SIG-M5 treated with dmso at 0.1 percent for 504 hours (cell line): ENCODE measurements around the gene SCT.
"Not testable (repeated sequence)": the region's sequence is repeated elsewhere in the genome, so short reads cannot be mapped to it uniquely, and the experiment has no call there.

Experiments used
- DNase-seq: peaks from one replicate; lab custom pipeline; 2025; ENCODE audit not compliant: unreplicated experiment; lab: John Stamatoyannopoulos, UW

The SCT gene, protein sequence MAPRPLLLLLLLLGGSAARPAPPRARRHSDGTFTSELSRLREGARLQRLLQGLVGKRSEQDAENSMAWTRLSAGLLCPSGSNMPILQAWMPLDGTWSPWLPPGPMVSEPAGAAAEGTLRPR

DNA sequence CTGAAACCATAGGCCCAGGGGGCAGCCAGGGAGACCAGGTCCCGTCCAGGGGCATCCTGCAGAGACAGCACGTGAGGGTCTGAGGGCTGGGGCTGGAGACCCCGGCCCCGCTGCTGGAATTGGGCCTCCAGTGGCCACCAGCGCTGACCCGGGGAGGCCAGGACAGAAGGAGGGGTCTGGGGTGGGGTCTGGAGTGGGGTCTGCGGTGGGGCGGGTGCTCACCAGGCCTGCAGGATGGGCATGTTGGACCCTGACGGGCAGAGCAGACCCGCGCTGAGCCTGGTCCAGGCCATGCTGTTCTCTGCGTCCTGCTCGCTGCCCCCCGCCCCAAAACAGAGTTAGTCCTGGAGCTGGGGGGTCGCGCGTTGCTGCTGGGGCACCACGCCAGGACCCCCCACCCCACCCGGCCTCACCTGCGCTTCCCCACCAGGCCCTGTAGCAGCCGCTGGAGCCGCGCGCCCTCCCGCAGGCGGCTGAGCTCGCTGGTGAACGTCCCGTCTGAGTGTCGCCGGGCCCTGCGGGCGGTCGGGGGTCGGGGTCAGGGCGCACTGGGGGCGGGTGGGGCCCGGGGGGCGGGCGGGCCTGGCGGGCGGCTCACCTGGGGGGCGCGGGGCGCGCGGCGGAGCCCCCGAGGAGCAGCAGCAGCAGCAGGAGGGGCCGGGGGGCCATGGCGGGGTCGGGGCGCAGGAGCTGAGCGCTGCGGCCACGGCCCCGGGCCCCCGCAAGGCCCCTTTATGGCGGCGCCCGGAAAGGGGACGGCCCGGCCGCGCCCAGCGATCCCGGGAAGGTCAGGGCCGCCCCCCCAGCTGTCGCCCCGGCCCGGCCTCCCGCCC, at the start of gene SCT:
SCT (minus strand) TSS at position 707 of the 833 bp plus-strand sequence; CDS start at position 669, 38 bp downstream.
- no peak for DNase-seq

DNA sequence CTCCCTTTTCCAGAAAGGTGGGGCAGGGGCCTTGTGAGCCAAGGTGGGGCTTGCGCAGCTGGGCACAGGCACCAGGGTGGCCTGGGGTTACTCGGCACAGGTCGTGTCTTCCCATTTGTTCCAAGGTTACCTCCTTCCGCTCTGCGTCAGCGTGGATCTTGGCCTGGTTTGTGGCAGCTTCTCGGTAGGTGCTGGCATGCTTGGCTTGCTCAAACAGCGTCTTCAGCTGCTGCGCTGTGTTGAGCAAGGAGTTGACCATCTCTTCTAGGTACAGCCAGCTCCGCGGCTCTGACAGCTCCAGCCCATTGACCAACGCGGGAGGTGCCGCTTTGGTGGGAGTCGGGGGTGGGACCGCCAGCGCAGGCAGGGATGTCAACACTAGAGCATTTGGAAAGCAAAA, 47.4 kb upstream of the SCT start:
- no peak for DNase-seq

DNA sequence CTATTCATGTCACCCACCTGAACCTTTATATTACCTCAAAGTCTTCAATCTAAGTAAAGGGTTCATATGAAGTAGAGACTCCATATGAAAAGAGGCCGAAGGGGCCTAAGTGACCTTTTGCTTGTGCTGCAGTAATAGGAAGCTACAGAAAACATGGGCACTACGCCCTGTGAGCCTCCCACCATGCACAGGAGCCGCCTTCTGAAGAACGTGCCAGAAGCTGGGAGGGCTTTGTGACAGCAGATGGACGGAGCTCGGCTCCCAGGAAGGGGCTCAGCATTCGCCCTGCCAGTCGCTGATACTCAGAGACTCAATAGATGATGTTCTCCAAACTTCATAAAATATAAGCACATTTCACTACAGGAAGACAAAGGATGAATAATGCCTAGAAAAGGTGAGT, 46.9 kb upstream of the SCT start:
- no peak for DNase-seq

- DNase-seq: no peak
These were observed 38.8 kb upstream of the SCT start for GRCh38 chr11:665704-666281.

DNA sequence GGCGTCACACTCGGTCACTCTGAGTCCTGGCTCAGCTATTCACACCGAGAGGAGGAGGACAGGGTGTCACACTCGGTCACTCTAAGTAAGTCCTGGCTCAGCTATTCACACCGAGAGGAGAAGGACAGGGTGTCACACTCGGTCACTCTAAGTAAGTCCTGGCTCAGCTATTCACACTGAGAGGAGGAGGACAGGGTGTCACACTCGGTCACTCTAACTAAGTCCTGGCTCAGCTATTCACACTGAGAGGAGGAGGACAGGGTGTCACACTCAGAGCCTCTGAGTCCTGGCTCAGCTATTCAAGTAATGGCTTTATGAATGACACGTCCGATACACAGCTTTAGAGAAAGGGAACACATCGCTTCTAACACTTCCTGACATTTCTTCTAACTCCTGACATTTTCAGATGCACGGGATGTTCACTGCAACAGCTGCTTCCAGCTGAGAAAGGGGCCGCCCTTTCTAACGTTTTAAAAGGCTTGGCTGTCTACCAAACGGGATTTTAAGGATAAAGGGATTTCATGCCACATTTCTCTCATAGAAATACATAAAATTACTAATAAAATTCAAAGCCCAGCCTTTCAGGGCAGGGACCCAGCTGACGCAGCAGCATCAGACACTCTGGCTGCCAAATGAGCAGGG, 38.2 kb upstream of the SCT start:
- no peak for DNase-seq

DNA sequence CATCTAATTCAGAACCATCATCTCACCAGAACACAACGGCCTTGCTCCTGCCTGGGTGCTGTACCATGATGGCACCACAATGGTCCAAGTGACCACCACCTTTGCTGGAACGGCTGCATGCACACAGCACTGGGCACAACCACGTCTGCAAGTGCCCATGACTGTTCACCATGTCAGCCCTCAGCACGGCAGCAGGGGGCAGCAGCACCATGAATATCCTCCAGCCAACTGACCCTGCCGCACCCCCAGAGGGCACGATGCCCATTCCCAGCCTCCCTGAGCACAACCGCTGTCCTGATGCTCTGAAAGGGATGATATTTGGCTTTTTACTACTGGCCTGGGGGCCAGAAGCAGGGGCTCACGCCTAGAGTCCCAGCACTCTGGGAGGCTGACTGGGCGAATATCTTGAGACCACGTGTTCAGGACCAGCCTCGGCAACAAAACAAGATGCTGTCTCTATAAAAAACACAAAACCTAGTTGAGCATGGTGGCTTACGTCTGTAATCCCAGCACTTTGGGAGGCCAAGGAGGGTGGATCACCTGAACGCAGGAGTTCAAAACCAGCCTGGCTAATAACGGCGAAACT, 35.8 kb upstream of the SCT start:
- DNase-seq: no peak

GRCh38 chr11:660681-661444, 33.9 kb upstream of the SCT start:
- no peak for DNase-seq

GRCh38 chr11:660281-660680, 33.3 kb upstream of the SCT start:
- DNase-seq: no peak

GRCh38 chr11:659532-660085, 32.6 kb upstream of the SCT start:
- DNase-seq: no peak

- DNase-seq: no peak
These were observed 30.7 kb upstream of the SCT start for GRCh38 chr11:657691-658126.

DNA sequence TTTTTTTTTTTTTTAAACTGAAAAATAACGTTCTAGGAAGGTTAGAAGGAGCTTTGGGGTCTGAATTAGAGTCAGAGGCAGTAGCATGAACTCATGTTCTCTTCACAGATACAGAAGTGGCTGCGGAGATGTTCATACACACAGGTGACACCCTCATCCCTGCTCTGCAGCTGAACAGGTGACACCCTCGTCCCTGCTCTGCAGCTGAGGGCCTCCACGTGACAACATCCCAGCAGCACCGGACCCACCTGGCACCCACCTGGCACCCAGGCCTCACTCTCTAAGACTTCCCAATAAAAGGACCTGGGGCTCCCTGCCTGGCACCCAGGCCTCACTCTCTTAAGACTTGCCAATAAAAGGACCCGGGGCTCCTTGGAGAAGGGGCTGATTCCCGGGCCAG, 29.9 kb upstream of the SCT start:
- DNase-seq: no peak

- no peak for DNase-seq
These were observed 29.4 kb upstream of the SCT start for GRCh38 chr11:656426-656825.

GRCh38 chr11:655036-655726, 28.2 kb upstream of the SCT start:
- DNase-seq: no peak

DNA sequence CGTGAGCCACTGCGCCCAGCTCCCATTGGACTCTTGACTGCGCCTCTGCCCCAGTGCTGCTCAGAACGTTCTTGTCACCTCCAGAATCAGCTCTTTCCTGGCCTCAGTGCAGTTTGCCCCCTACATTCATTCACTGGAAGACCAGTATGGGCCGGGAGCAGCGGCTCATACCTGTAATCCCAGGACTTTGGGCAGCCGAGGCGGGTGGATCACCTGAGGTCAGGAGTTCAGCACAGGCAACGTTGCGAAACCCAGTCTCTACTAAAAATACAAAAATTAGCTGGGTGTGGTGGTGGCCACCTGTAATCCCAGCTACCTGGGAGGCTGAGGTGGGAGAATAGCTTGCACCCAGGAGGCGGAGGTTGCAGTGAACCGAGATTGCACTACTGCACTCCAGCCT, 27.5 kb upstream of the SCT start:
- not testable (repeated sequence) for DNase-seq

- DNase-seq: no peak
These were observed 26.9 kb upstream of the SCT start for GRCh38 chr11:653837-654236.

GRCh38 chr11:653136-653535, 26.2 kb upstream of the SCT start:
- not testable (repeated sequence) for DNase-seq

GRCh38 chr11:650482-650881, 23.5 kb upstream of the SCT start:
- no peak for DNase-seq

DNA sequence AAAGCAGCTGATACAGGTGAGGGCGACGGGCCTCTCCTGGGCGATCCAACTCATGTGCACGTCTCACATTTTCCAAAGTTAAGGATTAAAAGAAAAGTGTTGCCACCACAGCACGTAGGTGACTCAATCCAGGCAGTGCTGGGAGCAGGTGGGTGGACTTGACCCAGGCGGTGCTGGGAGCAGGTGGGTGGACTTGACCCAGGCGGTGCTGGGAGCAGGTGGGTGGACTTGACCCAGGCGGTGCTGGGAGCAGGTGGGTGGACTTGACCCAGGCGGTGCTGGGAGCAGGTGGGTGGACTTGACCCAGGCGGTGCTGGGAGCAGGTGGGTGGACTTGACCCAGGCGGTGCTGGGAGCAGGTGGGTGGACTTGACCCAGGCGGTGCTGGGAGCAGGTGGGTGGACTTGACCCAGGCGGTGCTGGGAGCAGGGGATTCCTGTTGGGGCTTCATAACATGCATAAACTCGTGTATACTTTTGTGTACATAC, 20.7 kb upstream of the SCT start:
- DNase-seq: not testable (repeated sequence)

- DNase-seq: no peak
These were observed 19.2 kb upstream of the SCT start for GRCh38 chr11:646214-646613.

GRCh38 chr11:645536-645935, 18.6 kb upstream of the SCT start:
- no peak for DNase-seq
